Measurements from ENCODE around the gene DAPK3.
"Not testable (repeated sequence)": the region's sequence is repeated elsewhere in the genome, so short reads cannot be mapped to it uniquely, and the experiment has no call there.

DAPK3 gene

GRCh38 chr19:3970808-3971598 is at the start of gene DAPK3:
TSS of gene DAPK3 (minus strand) at chr19:3971099. CDS start at chr19:3969735, 1,364 bp downstream.
- peak within 1 kb of the TSS; percentile 71 for H3K4me3 ChIP-seq (ENCODE audit: low read length)
- TF ChIP-seq ZNF274 (IDR thresholded peaks at IDR 0.05; ENCODE audit: low read depth, low read length): no peak

- TF ChIP-seq ZNF274 (IDR thresholded peaks at IDR 0.05; ENCODE audit: low read depth, low read length): no peak
- H3K4me3 ChIP-seq (ENCODE audit: low read length): no peak overlapping the region
Measured at GRCh38 chr19:4019578-4019977, 48.7 kb upstream of the DAPK3 start.

- H3K4me3 ChIP-seq (ENCODE audit: low read length): no peak overlapping the region
- TF ChIP-seq ZNF274 (IDR thresholded peaks at IDR 0.05; ENCODE audit: low read depth, low read length): no peak
Measured at GRCh38 chr19:4018775-4019504, 48.0 kb upstream of the DAPK3 start.

GRCh38 chr19:4018140-4018613 is 47.3 kb upstream of the DAPK3 start:
- H3K4me3 ChIP-seq (ENCODE audit: low read length): no peak overlapping the region
- no peak for TF ChIP-seq ZNF274 (IDR thresholded peaks at IDR 0.05; ENCODE audit: low read depth, low read length)

GRCh38 chr19:4016903-4017638 is 46.2 kb upstream of the DAPK3 start:
- H3K4me3 ChIP-seq (ENCODE audit: low read length): no peak overlapping the region
- TF ChIP-seq ZNF274 (IDR thresholded peaks at IDR 0.05; ENCODE audit: low read depth, low read length): no peak

- TF ChIP-seq ZNF274 (IDR thresholded peaks at IDR 0.05; ENCODE audit: low read depth, low read length): no peak
Measured at GRCh38 chr19:4016486-4016885, 45.6 kb upstream of the DAPK3 start.

GRCh38 chr19:4015705-4016402 is 45.0 kb upstream of the DAPK3 start:
- TF ChIP-seq ZNF274 (IDR thresholded peaks at IDR 0.05; ENCODE audit: low read depth, low read length): no peak
- H3K4me3 ChIP-seq (ENCODE audit: low read length): no peak overlapping the region

More at GRCh38 chr19:4016486-4016885, 45.6 kb upstream of the DAPK3 start:
- H3K4me3 ChIP-seq (ENCODE audit: low read length): no peak overlapping the region

GRCh38 chr19:4014541-4015491 is 43.9 kb upstream of the DAPK3 start:
- H3K4me3 ChIP-seq (ENCODE audit: low read length): no peak overlapping the region

GRCh38 chr19:4013886-4014540 is 43.1 kb upstream of the DAPK3 start:
- no peak for TF ChIP-seq ZNF274 (IDR thresholded peaks at IDR 0.05; ENCODE audit: low read depth, low read length)
- H3K4me3 ChIP-seq (ENCODE audit: low read length): no peak overlapping the region

More at GRCh38 chr19:4014541-4015491, 43.9 kb upstream of the DAPK3 start:
- TF ChIP-seq ZNF274 (IDR thresholded peaks at IDR 0.05; ENCODE audit: low read depth, low read length): no peak

- TF ChIP-seq ZNF274 (IDR thresholded peaks at IDR 0.05; ENCODE audit: low read depth, low read length): no peak
- no peak overlapping the region for H3K4me3 ChIP-seq (ENCODE audit: low read length)
Measured at GRCh38 chr19:4012975-4013634, 42.2 kb upstream of the DAPK3 start.

GRCh38 chr19:4012092-4012974 is 41.4 kb upstream of the DAPK3 start:
- no peak overlapping the region for H3K4me3 ChIP-seq (ENCODE audit: low read length)
- TF ChIP-seq ZNF274 (IDR thresholded peaks at IDR 0.05; ENCODE audit: low read depth, low read length): no peak

GRCh38 chr19:4011430-4011829 is 40.5 kb upstream of the DAPK3 start:
- H3K4me3 ChIP-seq (ENCODE audit: low read length): not testable (repeated sequence)
